ENCODE results near the gene CLOCK.

DNA sequence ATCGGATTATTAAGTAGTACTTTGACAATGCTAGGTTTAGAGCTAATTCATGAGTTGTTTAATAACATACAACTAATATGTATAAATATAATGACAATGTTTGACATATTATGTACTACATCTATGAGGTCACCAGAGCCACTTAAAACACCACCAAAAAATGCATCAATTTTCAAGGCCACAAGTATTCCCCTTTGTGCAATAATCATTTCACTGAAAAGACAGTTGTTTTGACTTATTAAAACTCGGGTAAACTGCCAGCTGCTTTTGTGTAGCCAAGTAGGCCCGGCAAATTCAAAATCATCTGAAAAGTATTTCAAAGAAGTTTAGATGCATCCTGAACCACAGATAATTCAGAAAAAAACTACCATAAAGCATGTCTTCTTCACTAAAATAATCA is 48.7 kb downstream of the CLOCK start:
- TF ChIP-seq POLR2A (IDR thresholded peaks at IDR 0.05; ENCODE audit: low read length) (no peak), GATA1 (IDR thresholded peaks at IDR 0.05; ENCODE audit: low read depth, low read length) (no peak)

Data from erythroblast (primary cell).